HepG2 (cell line): Measurements from ENCODE around the gene CFAP92. TPM values are rescaled to one million over a fixed set of nuclear protein-coding genes. Genes with fewer than 3 reads are reported as not detected.
A peak's percentile ranks its signal among the peaks of the same experiment; 100 is the strongest.

Source experiments
- ADNP ChIP-seq: sonication (generic); formaldehyde crosslinking; IDR thresholded peaks from 2 replicates; pipeline ENCODE4 v1.4.0; 2020; ENCODE audit warnings: missing genetic modification reagents
- ARID4A ChIP-seq: sonication (generic); formaldehyde crosslinking; IDR thresholded peaks from 2 replicates; pipeline ENCODE4 v1.5.0; 2020; ENCODE audit warnings: mild to moderate bottlenecking, missing genetic modification reagents, borderline replicate concordance
- DNMT1 ChIP-seq: sonication (generic); formaldehyde crosslinking; IDR thresholded peaks from 2 replicates; pipeline ENCODE4 v1.5.1; 2020; ENCODE audit warnings: mild to moderate bottlenecking, missing genetic modification reagents
- EP300 ChIP-seq, 3 experiments: sonication (generic) in 1 of 3; formaldehyde crosslinking in 1 of 3; IDR thresholded peaks; 2 replicates each; pipeline versions ENCODE4 v1.5.1 to v1.6.1; 2011 to 2020; ENCODE audit warnings: low read depth in 2 of 3, low read length in 2 of 3, borderline replicate concordance in 1 of 3, improper control_type of control experiment in 1 of 3, mild to moderate bottlenecking in 1 of 3, missing genetic modification reagents in 1 of 3, moderate library complexity in 1 of 3
- ESRRA ChIP-seq: sonication (generic); formaldehyde crosslinking; IDR thresholded peaks from 2 replicates; pipeline ENCODE4 v1.5.1; 2020; ENCODE audit warnings: mild to moderate bottlenecking, low read depth, missing genetic modification reagents
- GATAD1 ChIP-seq: IDR thresholded peaks from 2 replicates; pipeline ENCODE4 v1.6.1; 2016; ENCODE audit warnings: missing genetic modification reagents, missing compliant biosample characterization
- HNF1B ChIP-seq: sonication (generic); formaldehyde crosslinking; IDR thresholded peaks from 2 replicates; pipeline ENCODE4 v1.5.1; 2020; ENCODE audit warnings: mild to moderate bottlenecking, moderate library complexity, missing genetic modification reagents
- HNRNPL ChIP-seq: fragments of 200-400 bp; formaldehyde crosslinking; IDR thresholded peaks from 2 replicates; pipeline ENCODE4 v1.6.1; 2017; ENCODE audit warnings: mild to moderate bottlenecking, low read depth, low read length
- HNRNPLL ChIP-seq: fragments of 200-400 bp; formaldehyde crosslinking; IDR thresholded peaks from 2 replicates; pipeline ENCODE4 v1.6.1; 2017; ENCODE audit warnings: mild to moderate bottlenecking, low read depth, low read length; ENCODE audit not compliant: poor library complexity, severe bottlenecking
- JUNB ChIP-seq: sonication (generic); formaldehyde crosslinking; IDR thresholded peaks from 2 replicates; pipeline ENCODE4 v1.8.0; 2022; ENCODE audit warnings: missing genetic modification reagents, mild to moderate bottlenecking, borderline replicate concordance
- KDM2A ChIP-seq: sonication (generic); formaldehyde crosslinking; IDR thresholded peaks from 2 replicates; pipeline ENCODE4 v1.4.0; 2020; ENCODE audit warnings: low read depth, missing genetic modification reagents, borderline replicate concordance
- MEIS1 ChIP-seq: sonication (generic); formaldehyde crosslinking; IDR thresholded peaks from 2 replicates; pipeline ENCODE4 v1.9.0; 2021; ENCODE audit warnings: mild to moderate bottlenecking, missing genetic modification reagents, moderate library complexity, borderline replicate concordance
- PCBP2 ChIP-seq: fragments of 200-400 bp; formaldehyde crosslinking; optimal IDR thresholded peaks from 2 replicates; pipeline ENCODE3; 2018; ENCODE audit warnings: low read length, low read depth; ENCODE audit not compliant: poor library complexity, severe bottlenecking
- SNRNP70 ChIP-seq: fragments of 200-400 bp; formaldehyde crosslinking; IDR thresholded peaks from 2 replicates; pipeline ENCODE4 v1.6.1; 2017; ENCODE audit warnings: mild to moderate bottlenecking, low read depth, low read length, moderate library complexity
- ZNF556 ChIP-seq: sonication (generic); formaldehyde crosslinking; IDR thresholded peaks from 2 replicates; pipeline ENCODE4 v1.4.0; 2020; ENCODE audit warnings: mild to moderate bottlenecking, missing genetic modification reagents, borderline replicate concordance
- ZNF768 ChIP-seq: sonication (generic); formaldehyde crosslinking; IDR thresholded peaks from 2 replicates; pipeline ENCODE4 v1.4.0; 2020; ENCODE audit warnings: missing genetic modification reagents
- ZNF770 ChIP-seq: sonication (generic); formaldehyde crosslinking; IDR thresholded peaks from 2 replicates; pipeline ENCODE4 v1.5.0; 2020; ENCODE audit warnings: mild to moderate bottlenecking, missing genetic modification reagents
- polyA plus RNA-seq, 8 experiments: library from polyadenylated mRNA; depleted of rRNA in 3 of 8; stranded (reverse) in 7 of 8; unstranded in 1 of 8; fragments of >200 nt; fragmentation: Illumina TruSeq in 4 of 8; extraction: Trizol in 4 of 8; gene quantifications; 2 replicates each; pipeline versions ENCODE4 v1.2.1 to v1.2.3, GENCODE V29; 2011 to 2016; ENCODE audit warnings: low read depth in 4 of 8, missing spikeins in 1 of 8, mixed read lengths in 1 of 8; ENCODE audit not compliant: insufficient read depth in 1 of 8
- total RNA-seq, 5 experiments: library from RNA; depleted of rRNA; stranded (reverse); fragments of >200 nt; fragmentation: Illumina TruSeq; extraction: Trizol; gene quantifications; 2 replicates each; pipeline ENCODE4 v1.2.3, GENCODE V29; 2016; ENCODE audit warnings: low read depth in 1 of 5
- TF ChIP-seq, protein P1 (sequence below): IDR thresholded peaks from 2 replicates; pipeline ENCODE4 v1.6.1; 2016; ENCODE audit warnings: mild to moderate bottlenecking

Gene CFAP92
- total and polyA plus RNA-seq, 2 of the 13 experiments (the other 11 are each of a cell fraction or from before 2014, with no cell fraction given) = 0.18 to 0.46 TPM

DNA sequence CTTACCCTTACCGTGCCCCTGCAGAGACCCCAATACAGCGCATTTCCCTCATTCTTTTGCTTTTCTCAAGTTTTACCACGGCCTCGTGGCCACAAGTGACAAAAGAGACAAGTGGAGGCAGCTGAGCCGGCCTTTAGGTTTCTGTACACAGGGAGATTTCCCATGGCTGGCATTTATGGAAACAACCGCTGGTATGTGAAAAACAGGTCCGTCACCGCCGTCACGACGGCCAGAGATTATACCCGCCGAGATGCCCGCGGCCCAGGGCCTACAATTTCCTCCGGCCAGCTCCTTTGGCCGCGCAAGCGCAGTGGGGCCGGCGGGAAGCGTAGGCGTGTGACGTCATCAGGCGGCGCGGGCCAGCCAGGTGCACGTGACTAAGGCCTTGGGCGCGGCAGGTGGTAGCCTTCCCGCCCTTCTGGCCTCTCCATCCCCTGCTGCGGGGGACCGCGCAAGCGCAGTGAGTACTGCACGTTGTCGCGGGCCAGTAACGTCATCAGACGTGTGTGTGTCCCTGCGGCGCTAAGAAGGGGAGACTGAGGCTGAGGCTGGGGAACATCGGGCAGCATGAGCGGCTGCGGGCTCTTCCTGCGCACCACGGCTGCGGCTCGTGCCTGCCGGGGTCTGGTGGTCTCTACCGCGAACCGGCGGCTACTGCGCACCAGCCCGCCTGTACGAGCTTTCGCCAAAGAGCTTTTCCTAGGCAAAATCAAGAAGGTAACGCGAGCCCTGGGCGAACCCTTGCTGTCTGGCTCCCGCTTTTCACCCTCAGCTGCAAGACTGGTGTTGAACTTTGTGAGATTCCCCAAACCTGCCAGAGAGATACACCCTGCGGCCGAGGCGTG, 114.5 kb downstream of the CFAP92 start, which contains the start of gene ACAD9 (continued):
- TF ChIP-seq ARID4A (CRISPR knock-in tag) (peak; percentile 97), ZNF770 (CRISPR knock-in tag) (peak; percentile 48; the same call in 1 of the 2 replicates), MEIS1 (CRISPR knock-in tag) (peak; percentile 0; the same call in 1 of the 2 replicates), KDM2A (CRISPR knock-in tag) (peak; percentile 93), ZNF768 (CRISPR knock-in tag) (peak; percentile 64; the same call in 1 of the 2 replicates), ZNF556 (CRISPR knock-in tag) (peak; percentile 61; the same call in 1 of the 2 replicates), GATAD1 (CRISPR knock-in tag) (peak; percentile 98), HNF1B (CRISPR knock-in tag) (peak; percentile 88), JUNB (CRISPR knock-in tag) (no peak; the same call in 1 of the 2 replicates), PCBP2 (no peak), DNMT1 (peak; percentile 92; the same call in 1 of the 2 replicates), HNRNPL (0 out of 2 replicates have a peak, but pooled peaks have one; percentile 58), EP300 (IDR thresholded peaks at IDR 0.05; ENCODE audit: low read depth in 2 of 2, low read length in 2 of 2) (no peak), EP300 (CRISPR knock-in tag; IDR thresholded peaks at IDR 0.05; ENCODE audit: borderline replicate concordance) (peak; percentile 69), ADNP (CRISPR knock-in tag) (no peak), SNRNP70 (no peak), HNRNPLL (peak; percentile 43), ESRRA (peak; percentile 80)
- TF ChIP-seq, protein P1, sequence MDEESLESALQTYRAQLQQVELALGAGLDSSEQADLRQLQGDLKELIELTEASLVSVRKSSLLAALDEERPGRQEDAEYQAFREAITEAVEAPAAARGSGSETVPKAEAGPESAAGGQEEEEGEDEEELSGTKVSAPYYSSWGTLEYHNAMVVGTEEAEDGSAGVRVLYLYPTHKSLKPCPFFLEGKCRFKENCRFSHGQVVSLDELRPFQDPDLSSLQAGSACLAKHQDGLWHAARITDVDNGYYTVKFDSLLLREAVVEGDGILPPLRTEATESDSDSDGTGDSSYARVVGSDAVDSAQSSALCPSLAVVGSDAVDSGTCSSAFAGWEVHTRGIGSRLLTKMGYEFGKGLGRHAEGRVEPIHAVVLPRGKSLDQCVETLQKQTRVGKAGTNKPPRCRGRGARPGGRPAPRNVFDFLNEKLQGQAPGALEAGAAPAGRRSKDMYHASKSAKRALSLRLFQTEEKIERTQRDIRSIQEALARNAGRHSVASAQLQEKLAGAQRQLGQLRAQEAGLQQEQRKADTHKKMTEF = peak; percentile 90
